Measurements from ENCODE around the gene VPS72. TPM values are rescaled to one million over a fixed set of nuclear protein-coding genes. Genes with fewer than 3 reads are reported as not detected.
A peak's percentile ranks its signal among the peaks of the same experiment; 100 is the strongest.

The VPS72 gene
- total RNA-seq, 1 donor from 2014 or later: 29.2 TPM

DNA sequence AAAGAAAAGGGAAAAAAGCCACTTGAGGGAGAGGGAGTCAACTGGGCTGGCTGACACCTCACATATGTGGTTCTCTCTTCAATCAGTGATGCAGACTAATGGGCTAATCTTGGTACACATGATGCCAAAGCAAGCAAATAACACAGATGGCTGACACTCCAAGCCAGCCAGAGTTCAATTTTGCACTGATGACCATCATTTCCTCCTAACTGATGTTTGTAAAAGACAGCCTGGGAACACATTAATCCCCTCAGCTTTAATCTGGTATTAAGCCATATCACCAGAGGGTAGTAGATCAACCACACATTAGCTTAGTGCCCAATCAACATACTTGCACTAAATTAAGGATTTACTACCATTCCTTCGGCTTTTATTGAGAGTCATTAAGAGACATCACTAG, 2.8 kb downstream of the VPS72 start:
- no peak for DNase-seq

DNA sequence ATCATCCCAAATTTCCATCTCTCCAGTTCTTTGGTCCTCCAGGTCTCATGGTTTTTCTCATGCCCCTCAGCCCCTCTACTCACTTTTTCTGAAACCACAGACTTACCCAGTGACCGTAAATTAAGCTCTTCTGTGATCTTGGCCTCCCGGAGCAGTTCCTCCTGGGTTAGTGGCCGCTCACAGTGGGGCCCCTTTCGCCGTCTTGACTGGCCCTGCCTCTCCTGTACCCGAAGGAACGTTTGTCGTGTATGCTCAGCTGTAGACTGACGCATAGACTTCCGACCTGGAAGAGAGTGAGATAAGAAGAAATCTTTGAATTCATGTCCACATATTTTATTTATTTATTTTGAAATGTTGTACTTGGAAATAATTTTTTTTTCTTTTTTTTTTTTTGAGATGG, 5.8 kb downstream of the VPS72 start:
- no peak for DNase-seq

DNA sequence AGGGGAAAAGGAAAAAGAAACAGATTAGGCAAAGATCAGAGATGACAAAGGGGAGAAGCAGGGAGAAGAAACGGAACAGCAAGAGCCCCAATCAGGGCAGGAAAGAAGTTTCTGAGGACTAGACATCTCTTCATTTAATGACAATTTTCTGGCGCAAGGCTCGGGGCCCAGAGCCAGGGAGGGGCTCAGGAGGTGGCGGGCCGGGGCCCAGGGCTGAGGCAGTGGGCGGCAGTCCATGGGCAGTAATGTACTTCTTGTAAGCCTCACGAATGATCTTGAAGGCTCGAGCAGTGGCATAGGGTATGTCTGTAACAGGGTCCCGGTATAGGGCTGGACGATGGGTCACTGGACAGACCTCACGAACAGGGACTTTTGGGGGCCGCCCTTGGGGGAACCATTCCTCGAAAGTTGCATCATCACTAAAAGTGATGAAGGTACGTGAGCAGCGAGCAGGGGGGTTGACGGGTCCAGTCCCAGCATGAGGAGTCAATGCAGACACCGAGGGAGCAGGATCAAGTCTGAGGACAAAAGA, 13.4 kb downstream of the VPS72 start:
- DNase-seq: no peak

DNA sequence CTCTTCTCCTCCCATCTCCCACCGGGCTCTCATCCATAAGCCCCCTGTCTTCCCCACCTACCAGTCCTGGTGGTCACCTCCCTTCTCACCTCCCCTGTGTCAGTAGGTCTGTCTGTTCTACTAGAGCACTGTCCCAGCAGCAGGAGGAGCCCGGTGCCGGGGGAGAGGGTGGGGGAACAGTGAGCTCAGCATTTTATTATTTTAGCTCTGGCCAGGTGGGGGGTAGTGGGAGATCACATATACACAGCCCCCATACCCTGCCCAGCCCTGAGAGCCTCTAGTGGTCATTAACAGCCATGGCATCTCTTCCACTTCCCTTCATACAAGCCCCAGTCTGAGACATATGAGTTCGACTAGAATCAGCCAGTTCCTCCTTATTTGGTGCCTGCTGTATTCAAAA, 14.1 kb downstream of the VPS72 start, which contains the start of gene TMOD4:
TMOD4 (minus strand) TSS at position 119 of the 400 bp plus-strand sequence. CDS start 1,106 bp downstream, outside the sequence.
- DNase-seq: peak; percentile 54

DNA sequence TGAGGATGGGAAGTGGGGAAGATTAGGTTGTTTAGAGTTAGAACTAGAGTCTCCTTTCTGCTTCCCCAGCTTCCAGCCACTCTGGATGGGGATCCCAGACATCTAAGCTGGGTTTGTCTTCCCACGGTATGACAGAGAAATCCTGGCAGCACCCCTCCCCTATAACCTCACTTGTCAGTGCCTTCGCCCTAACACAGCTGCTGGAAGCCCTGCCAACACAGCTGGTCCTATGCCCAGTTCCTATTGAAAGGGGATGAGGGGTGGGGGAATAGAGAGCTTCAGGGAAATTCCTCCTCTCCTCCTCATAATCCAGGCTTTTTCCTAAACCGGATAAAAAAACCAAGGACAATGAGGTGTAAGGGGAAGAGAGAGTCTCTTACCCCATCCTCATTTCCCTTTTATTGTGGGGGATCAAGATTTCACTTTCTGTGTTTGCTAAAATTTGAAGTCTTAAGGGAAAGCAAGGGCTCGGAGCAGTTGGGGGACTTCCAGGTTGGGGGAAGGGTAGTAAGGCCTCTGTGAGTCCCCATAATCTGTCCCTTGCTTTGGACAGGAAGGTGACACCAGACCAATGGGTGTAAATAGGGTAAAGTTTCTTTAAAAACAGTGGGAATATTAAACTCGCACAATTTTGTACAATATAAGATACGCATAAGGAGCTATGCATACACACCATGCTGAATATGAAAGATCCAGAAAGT, 14.8 kb downstream of the VPS72 start:
- peak; percentile 94 for DNase-seq

DNA sequence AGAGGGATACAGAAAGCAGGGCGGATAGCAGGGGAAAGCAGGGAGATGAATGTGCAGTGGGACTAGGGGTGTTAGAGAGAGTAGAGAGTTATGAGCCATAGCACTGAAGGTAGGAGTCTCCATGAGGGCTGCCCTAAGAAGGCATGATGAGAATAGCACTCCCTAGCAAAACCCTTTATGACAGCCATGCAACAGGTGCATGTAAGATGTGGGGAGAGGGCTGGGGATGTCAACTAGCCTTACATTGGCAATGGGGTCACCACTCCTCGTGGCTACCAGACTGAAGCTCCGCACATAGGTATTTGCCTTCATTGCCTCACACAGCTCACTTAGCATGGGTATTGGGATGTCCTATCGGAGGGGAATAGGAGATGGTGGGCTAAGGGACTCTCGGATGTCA, 18.8 kb downstream of the VPS72 start:
- no peak for DNase-seq

DNA sequence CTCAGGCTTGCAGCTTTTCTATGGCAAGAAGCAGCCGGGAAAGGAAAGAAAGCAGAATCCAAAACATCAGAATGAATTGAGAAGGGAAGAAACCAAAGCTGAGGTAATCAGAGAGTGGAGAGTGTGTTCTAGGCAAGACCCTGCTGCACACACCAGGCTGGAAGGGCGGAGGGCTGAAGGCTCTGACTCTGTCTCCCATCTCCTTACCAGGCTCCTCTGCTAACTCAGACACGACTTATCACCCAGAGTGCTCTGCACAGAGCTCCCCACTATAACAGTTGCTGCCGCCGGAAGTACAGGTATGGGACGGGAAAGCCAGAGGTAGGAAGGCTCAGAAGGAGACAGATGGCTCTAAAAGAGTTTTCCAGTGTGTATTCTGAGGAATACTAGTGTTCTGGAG, 22.9 kb downstream of the VPS72 start:
- no peak for DNase-seq

DNA sequence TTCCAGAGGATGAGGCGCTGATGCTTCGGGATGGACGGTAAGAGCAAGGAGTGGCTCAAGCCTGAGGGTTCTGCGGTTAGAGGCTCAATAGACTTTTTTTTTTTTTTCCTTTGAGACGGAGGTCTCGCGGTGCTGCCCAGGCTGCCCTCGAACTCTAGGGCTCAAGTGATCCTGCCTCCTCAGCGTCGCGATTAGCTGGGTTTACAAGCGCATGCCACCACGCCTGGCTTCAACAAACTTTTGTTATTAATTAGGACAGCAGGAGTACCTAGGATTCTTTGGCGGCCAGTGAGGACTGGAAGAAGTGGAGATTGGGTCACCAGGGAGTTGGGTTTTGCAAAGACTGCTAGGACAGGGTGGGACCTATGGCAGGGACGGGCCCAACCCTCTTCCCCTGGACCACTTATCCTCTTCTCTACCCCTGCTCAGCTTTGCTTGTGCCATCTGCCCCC, 23.5 kb downstream of the VPS72 start:
- DNase-seq: no peak

DNA sequence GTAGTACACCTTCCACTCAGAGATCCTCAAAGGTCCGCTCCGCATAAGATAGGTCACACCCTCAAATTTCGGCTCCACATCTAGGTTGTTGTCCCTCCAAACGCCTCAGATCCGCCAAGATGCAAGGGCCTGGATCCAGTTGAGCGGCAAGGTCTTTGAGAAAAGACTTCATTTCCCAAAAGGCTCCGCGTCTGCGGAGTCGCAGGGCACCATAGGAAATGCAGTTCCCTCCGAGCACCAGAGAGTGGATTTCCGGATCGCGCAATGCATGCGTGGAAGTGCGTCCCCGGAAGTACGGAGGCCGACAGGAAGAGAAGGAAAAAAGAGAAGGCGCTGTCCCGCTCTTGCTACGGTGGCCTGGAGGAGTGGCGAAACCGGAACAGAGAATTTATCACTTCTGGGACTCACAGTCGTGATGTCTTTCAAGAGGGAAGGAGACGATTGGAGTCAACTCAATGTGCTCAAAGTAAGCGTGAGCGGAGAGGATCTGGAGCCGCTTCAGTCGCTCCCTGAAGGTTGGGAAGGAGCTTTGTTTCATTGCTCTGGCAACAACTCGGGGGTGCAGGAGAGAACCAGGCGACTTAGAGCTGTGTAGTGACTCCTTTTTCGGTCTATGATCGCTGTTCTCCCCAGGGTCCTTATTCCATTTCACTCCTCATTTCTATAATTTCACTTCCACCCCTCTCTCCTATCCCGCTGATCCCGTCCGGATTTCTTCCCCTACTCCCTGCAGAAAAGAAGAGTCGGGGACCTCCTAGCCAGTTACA, 24.1 kb downstream of the VPS72 start, which contains the start of the genes LYSMD1 and SCNM1:
LYSMD1 (minus strand) TSS at position 165 of the 767 bp plus-strand sequence. CDS start 644 bp downstream, outside the sequence.
SCNM1 (plus strand) TSS at position 407 of the 767 bp plus-strand sequence; CDS start at position 416, 9 bp downstream.
- DNase-seq: peak; percentile 100

DNA sequence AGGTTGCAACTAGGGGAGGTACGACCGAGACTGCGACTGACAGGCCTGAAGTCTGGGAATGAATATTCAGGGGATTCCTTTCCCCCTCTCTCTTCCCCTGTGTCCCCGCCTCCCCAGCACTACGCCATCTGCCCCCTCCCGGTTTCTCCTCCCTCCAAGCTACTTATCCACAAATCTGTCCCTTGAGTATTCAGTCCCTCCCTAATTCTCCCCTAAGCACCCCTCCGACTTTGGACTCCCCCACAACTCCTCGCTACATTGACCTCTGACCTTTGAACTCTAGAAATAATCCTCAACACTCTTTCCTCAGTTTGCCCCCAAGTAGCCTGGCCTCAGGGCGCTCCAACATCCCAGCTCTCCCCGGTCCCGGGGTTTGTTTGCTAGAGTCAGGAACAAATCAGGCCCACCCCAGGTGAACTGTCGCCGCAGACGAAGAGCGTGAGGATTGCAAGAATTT, 24.7 kb downstream of the VPS72 start:
- DNase-seq: peak; percentile 76

DNA sequence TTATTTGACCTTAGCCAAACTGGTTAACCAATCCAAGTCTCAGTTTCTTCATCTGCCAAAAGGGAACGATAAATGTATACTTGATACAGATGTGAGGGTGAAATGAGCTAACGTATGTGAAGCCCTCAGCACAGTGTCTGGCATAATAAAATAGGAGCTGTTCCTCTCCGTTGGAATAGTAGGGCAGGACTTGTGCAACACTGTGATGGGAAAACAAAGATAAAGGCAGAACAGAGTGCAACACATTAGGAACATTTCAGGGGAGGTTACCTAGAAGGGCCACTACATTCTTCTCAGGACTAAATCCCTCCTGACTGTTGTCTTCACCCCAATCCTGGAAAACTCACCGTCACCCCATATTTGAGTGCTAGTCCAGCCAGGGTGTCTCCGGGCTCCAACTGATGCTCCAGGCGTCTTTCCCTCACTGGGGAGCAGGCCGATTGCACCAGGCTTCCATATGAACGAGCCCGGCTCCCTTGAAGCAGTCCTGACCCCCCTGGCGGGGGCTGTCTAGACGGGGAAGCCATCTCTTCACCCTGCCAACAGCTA, 25.2 kb downstream of the VPS72 start:
- DNase-seq: no peak

DNA sequence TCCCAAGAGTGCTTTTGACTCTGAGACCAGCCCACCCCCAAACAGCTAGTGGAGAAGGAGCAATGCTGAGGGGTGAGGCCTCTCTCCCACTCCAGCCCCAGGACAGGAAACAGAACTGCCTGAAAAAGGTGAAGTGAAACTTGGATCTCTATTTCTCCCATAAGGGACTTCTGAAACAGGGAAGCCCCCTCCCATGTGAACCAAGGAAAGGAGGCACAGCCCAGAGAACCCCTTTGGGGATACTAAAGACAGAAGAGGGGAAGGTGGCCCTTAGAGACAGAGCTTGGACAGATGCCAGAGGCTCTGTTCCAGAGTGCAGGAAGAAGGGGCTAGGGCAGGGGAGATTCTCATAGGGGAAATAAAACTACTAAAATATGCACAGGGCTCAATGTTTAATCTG, 30.6 kb downstream of the VPS72 start:
- no peak for DNase-seq

DNA sequence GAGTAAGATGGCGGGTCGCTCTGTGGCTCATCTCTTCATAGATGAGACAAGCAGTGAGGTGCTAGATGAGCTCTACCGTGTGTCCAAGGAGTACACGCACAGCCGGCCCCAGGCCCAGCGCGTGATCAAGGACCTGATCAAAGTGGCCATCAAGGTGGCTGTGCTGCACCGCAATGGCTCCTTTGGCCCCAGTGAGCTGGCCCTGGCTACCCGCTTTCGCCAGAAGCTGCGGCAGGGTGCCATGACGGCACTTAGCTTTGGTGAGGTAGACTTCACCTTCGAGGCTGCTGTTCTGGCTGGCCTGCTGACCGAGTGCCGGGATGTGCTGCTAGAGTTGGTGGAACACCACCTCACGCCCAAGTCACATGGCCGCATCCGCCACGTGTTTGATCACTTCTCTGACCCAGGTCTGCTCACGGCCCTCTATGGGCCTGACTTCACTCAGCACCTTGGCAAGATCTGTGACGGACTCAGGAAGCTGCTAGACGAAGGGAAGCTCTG, 31.2 kb downstream of the VPS72 start:
- no peak for DNase-seq

DNA sequence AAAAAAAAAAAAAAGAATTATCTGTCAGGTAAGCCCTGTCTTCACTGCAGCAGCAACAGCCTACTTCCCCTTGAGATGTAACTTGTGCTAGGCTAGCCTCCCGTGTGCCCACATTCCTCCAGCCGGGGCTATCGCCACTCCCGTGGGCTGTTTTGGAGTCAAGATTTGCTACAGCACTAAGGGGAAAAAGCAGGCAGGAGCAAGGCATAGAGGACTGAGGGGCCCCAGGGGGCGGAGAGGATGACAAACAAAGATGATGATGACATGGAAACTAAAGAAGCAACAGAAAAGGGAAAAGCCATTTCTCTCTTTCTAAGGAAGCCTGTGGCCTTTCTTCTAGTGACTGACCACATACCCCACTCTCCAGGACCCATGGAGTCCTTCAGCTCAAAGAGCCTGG, 31.7 kb downstream of the VPS72 start:
- no peak for DNase-seq

DNA sequence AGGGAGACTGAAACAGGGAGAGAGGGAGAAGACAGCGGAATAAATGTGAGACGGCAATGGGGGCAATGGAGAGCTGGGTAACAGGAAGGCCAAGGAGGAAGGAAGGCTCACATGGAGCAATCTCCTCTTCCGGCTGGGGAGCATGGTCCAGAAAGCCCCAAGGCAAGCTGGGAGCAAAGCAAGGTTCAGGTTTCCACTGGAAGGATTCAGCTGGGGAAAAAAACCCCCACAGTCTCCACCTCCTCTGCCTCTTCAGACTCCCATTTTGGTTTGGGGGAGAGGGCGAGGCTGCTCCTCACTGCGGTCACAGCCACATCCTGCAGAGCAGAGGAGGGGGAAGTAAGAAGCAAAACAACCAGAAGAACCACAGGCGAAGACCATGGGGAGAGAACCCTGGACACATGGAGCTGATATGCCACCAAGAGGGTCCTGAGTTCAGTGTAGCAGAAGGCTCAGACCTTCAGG, 32.9 kb downstream of the VPS72 start:
- DNase-seq: no peak

DNA sequence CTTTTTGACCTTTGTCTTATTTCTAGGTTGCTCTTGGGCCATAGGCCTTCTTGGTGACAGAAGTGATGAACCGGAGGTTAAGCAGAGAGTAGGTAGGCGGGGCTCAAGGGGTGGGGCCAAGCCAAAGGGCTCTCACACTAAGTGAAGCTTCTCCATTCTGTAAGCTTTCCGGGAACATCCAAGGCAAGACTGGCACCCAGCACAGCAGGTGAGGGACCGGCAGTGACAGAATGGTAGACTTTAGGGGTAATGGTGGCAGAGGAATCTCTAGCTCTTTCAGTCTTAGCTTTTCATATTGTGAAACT, 33.5 kb downstream of the VPS72 start, which contains the start of gene TNFAIP8L2:
TNFAIP8L2 (plus strand) TSS at position 135 of the 305 bp plus-strand sequence. CDS start 2,049 bp downstream, outside the sequence.
- DNase-seq: no peak

DNA sequence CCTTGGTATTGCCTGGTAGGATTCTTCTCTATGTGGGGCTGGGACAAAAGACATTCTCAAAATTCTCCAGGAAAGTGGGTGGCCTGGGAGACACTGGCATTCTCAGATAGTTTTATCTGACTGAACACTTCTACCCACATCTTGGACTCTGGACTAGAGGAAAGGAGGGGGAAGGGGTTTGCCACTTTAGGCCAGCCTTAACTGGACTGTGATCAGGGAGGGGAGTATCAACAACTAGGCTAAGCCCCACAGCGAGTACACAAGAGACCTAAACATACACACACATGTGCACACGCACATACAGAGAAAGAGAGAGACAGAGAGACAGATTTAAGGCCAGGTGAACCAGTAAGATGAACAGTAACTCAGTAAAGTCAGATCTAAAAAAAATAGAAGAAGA, 42.3 kb downstream of the VPS72 start:
- DNase-seq: no peak

DNA sequence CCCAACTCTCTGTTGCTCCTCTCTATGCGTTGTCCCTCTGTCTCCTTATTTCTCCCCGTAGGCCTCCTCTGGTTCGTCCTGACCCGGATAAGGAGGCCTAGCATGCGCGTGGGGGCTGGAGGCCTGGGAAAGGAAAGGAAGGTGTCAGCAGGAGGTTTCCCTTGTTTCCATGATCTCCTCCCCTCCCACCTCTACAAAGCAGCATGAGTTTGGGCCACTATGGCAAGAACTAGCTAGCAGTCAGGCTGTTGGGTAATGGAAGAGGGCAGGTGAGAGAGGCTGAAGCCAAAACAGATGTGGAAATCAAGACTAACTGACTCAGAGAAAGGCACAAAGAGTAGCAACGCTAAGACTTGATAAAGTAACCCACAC, 42.9 kb downstream of the VPS72 start:
- no peak for DNase-seq

DNA sequence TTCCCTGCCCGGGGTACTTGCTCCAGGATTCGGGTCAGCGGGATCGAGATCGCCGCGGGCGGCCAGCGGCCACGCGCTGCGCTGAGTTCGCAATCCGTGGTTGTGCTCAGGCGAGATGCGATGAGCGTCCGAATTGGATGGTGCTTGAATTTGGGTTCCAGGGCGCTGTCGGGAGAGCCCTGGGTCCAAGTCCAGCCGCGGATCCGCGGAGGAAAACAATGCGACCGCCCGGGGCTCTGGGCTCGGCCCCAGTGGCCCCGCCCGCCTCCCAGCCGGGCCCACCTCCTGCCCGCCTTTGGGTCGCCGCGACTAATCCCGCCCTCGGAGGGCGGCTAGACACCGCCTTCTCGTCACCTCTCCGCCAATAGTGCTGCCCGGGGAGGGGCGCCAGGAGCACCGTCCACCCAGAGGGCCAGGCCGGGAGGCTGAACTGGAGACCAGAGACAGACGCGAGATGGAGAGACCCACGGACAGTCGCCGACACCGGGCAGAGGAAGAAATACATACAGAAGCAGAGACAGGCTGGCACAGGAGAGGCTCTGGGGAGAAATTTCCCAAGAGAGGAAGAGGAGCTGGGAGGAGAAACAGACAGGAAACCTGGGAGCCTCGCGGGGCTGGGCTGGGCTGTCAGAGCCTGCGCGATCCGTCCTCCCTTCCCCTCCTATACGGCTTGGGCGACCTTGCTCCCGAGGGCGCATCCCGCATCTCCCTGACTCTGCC, 43.4 kb downstream of the VPS72 start, which contains the start of gene SEMA6C:
SEMA6C (minus strand) TSS at position 220 of the 720 bp plus-strand sequence. CDS start 4,010 bp downstream, outside the sequence.
- peak; percentile 97 for DNase-seq

DNA sequence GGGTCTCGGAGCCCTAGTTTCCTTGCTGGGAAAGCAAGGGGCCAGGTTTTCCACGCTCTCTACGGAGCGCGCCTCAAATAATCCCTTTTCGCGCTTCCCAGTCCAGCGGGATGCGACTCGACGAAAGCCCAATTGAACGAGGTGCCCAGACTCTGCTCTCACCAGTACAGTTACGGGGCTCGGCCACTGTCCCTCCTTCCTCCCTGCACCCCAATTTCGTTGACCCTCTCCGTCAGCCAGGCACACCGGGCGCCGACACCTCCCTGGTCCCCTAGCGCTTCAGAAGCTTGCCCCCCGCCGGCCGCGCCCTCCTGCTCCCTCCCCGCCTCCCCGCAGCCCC, 44.0 kb downstream of the VPS72 start:
- no peak for DNase-seq

DNA sequence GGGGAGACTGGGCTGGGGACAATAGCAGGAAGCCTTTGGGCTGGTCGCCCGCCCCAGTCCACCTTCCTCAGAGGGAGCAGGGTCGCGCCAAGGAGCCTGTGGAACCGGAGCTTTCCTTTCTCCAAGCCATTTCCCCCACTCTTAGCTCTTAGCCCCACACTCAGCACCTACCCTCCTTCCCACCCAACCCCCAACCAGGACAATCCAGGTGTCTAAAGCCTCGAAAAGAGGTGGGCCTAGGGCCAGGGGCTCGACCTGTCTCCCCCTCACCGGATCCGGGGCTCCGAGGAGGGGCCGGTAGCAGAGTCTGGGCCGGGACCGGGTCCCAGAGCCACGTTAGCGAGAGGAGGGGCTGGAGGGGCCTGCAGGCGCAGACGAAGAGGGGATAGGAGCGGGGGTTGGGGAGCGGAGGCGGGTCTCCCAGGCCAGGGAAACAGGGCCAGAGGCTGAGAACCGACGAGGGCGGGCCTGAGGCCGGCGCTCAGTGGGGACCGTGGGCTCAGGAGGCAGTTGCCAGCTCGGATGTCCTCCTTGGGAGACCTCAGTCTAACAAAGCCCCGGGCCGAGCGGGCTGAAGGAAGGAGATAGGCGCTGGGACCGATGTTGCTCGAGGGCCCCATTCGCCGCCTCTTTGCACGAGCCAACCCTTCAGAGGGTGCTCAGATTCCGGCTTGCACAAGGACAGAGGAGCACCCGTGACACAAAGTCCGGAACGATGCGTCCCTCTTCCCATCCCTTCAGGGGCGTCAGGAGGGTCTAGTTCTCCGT, 44.5 kb downstream of the VPS72 start:
- DNase-seq: peak; percentile 61
